ENCODE measurements around the gene RPN2. TPM values are rescaled to one million over a fixed set of nuclear protein-coding genes. Genes with fewer than 3 reads are reported as not detected.
A peak's percentile ranks its signal among the peaks of the same experiment; 100 is the strongest.

The RPN2 gene
- total and polyA plus RNA-seq, 12 donors, result 35.7 to 403 (median 224) TPM

DNA sequence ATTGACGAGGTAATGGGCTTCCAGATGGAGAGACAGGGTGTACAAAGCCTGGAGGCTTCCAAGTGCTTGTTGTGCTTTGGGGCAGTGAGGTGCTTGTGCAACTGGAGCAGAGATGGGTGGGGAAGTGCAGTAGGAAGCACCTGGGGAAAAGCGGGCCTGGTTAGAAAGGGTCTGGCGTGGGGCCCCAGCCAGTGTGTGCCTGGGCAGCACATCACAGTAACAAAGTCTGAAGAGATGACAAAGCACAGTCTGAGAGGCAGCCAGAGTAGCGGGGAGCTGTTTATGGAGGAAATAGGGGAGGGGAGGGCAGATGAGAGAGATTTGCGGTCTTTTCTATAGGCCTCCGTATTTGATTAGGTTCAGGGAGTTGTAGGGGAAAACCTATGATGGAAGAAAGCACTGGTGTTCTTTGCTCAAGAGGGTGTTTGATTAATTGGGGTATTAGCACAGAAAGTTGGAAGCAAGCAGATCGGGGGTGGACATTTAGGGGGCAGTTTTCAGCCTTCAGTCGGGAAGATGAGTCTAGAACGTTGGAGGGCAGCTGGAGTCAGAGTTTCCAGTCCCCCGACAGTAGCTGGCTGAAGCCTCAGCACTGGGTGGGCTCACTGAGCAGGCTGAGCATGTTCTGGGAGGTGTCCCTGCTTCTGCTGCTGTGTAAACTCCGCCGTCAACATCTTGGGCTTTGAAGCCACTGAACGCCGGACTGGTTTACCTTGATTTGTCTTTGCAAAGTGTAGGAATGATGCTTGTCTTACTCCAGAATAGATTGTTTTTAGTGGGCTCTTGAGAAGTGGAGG is 15.7 kb downstream of the RPN2 start:
- Histone ChIP-seq H3K4me1 (replicated peaks in 1 of 2) (peaks cover 0 to 25% of the 10 kb centered on the region in 2 donors), H3K27me3 (no peaks in the 10 kb centered on the region), H3K4me3 (no peak overlapping the region), H3K27ac (no peak overlapping the region), H3K9me3 (replicated peaks in 1 of 3) (no peaks in the 10 kb centered on the region), H3K36me3 (replicated peaks in 1 of 2) (peaks cover 0 to 18% of the 10 kb centered on the region in 2 donors)
- peak in 1 of 7 donors; percentile 45 for DNase-seq
- intact Hi-C loops (cut with DNase I), result loop anchor here (5.0 to 10.0 kb wide), 4 partner anchors 190 to 342 kb away; no protein-coding TSS in a partner anchor
- WGBS, 4 donors, result 61 to 73% (median 66%) methylated on average over 14 of the region's 14 CpGs
- TF ChIP-seq POLR2A (IDR thresholded peaks at IDR 0.05), result no peak
- TF ChIP-seq, protein P1, sequence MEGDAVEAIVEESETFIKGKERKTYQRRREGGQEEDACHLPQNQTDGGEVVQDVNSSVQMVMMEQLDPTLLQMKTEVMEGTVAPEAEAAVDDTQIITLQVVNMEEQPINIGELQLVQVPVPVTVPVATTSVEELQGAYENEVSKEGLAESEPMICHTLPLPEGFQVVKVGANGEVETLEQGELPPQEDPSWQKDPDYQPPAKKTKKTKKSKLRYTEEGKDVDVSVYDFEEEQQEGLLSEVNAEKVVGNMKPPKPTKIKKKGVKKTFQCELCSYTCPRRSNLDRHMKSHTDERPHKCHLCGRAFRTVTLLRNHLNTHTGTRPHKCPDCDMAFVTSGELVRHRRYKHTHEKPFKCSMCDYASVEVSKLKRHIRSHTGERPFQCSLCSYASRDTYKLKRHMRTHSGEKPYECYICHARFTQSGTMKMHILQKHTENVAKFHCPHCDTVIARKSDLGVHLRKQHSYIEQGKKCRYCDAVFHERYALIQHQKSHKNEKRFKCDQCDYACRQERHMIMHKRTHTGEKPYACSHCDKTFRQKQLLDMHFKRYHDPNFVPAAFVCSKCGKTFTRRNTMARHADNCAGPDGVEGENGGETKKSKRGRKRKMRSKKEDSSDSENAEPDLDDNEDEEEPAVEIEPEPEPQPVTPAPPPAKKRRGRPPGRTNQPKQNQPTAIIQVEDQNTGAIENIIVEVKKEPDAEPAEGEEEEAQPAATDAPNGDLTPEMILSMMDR (IDR thresholded peaks at IDR 0.05), result no peak

DNA sequence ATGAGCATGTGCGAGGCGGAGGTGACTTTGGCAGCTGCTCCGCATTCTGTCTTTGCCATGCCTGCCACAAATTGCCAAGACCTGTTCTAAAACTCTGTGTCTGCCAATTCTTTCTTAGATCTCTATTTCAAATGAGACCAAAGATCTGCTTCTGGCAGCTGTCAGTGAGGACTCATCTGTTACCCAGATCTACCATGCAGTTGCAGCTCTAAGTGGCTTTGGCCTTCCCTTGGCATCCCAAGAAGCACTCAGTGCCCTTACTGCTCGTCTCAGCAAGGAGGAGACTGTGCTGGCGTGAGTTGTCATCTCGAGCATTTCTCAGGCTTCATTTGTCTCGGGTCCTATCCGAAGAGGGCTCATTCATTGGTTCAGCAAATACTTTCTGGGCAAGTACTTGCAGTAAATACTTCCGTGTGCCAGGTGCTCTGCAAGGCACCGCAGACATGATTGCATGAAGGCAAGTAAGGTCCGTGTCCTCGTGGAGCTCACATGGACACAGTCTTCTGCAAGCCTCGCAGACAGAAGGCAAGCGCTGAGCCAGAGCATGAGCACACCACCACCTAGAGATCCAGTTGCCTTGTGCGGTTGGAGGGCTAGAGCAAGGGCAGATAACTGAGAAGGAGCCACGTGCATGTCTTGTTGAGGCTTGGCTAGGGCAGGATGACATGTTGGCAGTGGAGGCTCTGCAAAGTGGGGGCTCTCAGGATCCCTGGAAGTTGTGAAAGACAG is 20.0 kb downstream of the RPN2 start:
- no peak overlapping the region for H3K27ac ChIP-seq
- H3K4me1 ChIP-seq (replicated peaks in 1 of 2), result peaks cover 0 to 15% of the 10 kb centered on the region in 2 donors
- H3K27me3 ChIP-seq, result no peaks in the 10 kb centered on the region
- intact Hi-C loops (cut with DNase I), result loop anchor here (5.0 to 10.0 kb wide), 4 partner anchors 186 to 338 kb away; no protein-coding TSS in a partner anchor
- peaks cover 0 to 45% of the 10 kb centered on the region in 2 donors for H3K36me3 ChIP-seq (replicated peaks in 1 of 2)
- H3K4me3 ChIP-seq, result no peak overlapping the region
- no peak for TF ChIP-seq POLR2A (IDR thresholded peaks at IDR 0.05)
- TF ChIP-seq, protein P1 (IDR thresholded peaks at IDR 0.05), result no peak
- WGBS, 4 donors, result 84 to 94% (median 87%) methylated on average over 11 to 16 of the region's 16 CpGs
- DNase-seq, result peak in 1 of 7 donors; percentile 39
- no peaks in the 10 kb centered on the region for H3K9me3 ChIP-seq (replicated peaks in 1 of 3)

DNA sequence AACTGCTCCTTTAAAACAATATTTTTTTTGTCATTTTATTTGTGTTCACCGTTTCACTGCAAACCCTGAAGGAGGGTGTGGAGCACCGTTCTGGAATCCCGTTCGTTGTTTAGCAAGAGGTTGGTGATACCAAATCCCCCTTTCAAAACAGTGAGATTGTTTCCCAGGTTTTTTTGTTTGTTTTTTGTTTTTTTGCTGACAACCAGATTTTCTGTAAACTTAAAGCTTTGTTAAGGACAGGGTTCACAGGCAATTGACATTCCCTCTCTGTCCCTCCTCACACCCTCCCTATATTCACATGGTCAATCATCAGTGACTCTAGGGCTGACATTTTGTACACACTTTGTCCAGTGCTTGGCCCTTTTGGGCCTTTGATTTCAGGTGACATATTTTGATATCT is 21.2 kb downstream of the RPN2 start:
- no peak for TF ChIP-seq POLR2A (IDR thresholded peaks at IDR 0.05)
- TF ChIP-seq, protein P1 (IDR thresholded peaks at IDR 0.05), result no peak
- no peak overlapping the region for H3K4me3 ChIP-seq
- 93 to 94% (median 94%) methylated on average over 4 of the region's 4 CpGs for WGBS, 4 donors
- H3K27ac ChIP-seq, result no peak overlapping the region
- H3K36me3 ChIP-seq (replicated peaks in 1 of 2), result peaks cover 0 to 57% of the 10 kb centered on the region in 2 donors
- intact Hi-C loops (cut with DNase I), result no loop called here
- no peak for DNase-seq
- no peaks in the 10 kb centered on the region for H3K9me3 ChIP-seq (replicated peaks in 1 of 3)
- no peaks in the 10 kb centered on the region for H3K27me3 ChIP-seq
- peaks cover 0 to 15% of the 10 kb centered on the region in 2 donors for H3K4me1 ChIP-seq (replicated peaks in 1 of 2)
